Stimulated activated naive CD8-positive, alpha-beta T cell treated with anti-CD3 and anti-CD28 coated beads, Interleukin-15, amount 100 ng/mL, for 72 hours (primary cell): ENCODE measurements around the gene DCAF11.
A peak's percentile ranks its signal among the peaks of the same experiment; 100 is the strongest.

Experiments
- ATAC-seq: fragments of 150-1000 bp; cut with Tn5 transposase; 2 replicates; pipeline ENCODE4 v1.10.0; 2021; ENCODE audit warnings: mild to moderate bottlenecking, moderate library complexity
- DNase-seq, 2 donors: peaks; one replicate each; pipeline ENCODE4 v3.0.0; 2021 to 2022
- H3K27ac Mint-ChIP-seq, 2 donors: one replicate each; pipeline ENCODE4 v1.8.0; 2022; ENCODE audit warnings: mild to moderate bottlenecking in 2 of 2, mixed read lengths in 2 of 2, moderate library complexity in 2 of 2
- H3K27me3 Mint-ChIP-seq: one replicate; pipeline ENCODE4 v1.8.0; 2022; ENCODE audit warnings: mixed read lengths
- H3K4me1 Mint-ChIP-seq: one replicate; pipeline ENCODE4 v1.8.0; 2022; ENCODE audit warnings: mild to moderate bottlenecking, mixed read lengths
- H3K4me3 Mint-ChIP-seq, 2 donors: one replicate each; pipeline ENCODE4 v1.8.0; 2022; ENCODE audit warnings: mild to moderate bottlenecking in 2 of 2, mixed read lengths in 2 of 2, moderate library complexity in 1 of 2
- H3K9me3 Mint-ChIP-seq, 2 donors: one replicate each; pipeline ENCODE4 v1.8.0; 2022; ENCODE audit warnings: mixed read lengths in 2 of 2

Gene DCAF11

DNA sequence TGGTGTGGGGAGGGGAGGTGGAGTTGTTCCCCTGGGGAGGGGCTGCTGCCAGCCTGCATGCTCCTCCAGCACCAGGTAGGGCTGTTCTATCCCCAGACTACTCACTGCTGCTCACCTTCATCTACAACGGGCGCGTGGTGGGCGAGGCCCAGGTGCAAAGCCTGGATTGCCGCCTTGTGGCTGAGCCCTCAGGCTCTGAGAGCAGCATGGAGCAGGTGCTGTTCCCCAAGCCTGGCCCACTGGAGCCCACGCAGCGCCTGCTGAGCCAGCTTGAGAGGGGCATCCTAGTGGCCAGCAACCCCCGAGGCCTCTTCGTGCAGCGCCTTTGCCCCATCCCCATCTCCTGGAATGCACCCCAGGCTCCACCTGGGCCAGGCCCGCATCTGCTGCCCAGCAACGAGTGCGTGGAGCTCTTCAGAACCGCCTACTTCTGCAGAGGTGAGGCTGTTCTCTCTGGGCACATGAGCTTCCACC lies 50.0 kb downstream of the DCAF11 start:
- DNase-seq = no peak
- Mint-ChIP-seq H3K4me3 (no peak overlapping the region), H3K9me3 (no peaks in the 10 kb centered on the region), H3K4me1 (peaks cover 89% of the 10 kb centered on the region), H3K27ac (peak overlapping the region in 1 of 2 donors; percentile 100), H3K27me3 (no peaks in the 10 kb centered on the region)
- no peak for ATAC-seq

DNA sequence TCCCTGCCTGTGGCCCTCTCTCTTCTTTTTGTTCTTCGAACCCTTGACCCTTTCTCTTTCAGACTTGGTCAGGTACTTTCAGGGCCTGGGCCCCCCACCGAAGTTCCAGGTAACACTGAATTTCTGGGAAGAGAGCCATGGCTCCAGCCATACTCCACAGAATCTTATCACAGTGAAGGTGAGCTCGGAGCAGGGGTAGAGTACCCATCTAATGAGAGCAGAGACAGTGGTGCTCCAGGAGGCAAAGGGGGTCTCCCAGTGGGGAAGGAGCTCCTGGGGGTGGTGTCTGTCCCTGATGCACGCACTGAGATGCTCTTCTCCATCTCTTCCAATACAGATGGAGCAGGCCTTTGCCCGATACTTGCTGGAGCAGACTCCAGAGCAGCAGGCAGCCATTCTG lies 51.2 kb downstream of the DCAF11 start:
- no peak for ATAC-seq
- H3K4me1 Mint-ChIP-seq = peaks cover 80% of the 10 kb centered on the region
- no peak for DNase-seq
- no peaks in the 10 kb centered on the region for H3K27me3 Mint-ChIP-seq
- H3K27ac Mint-ChIP-seq = peak overlapping the region; percentile 92 to 94
- no peaks in the 10 kb centered on the region for H3K9me3 Mint-ChIP-seq
- peak overlapping the region in 1 of 2 donors; percentile 19 for H3K4me3 Mint-ChIP-seq

DNA sequence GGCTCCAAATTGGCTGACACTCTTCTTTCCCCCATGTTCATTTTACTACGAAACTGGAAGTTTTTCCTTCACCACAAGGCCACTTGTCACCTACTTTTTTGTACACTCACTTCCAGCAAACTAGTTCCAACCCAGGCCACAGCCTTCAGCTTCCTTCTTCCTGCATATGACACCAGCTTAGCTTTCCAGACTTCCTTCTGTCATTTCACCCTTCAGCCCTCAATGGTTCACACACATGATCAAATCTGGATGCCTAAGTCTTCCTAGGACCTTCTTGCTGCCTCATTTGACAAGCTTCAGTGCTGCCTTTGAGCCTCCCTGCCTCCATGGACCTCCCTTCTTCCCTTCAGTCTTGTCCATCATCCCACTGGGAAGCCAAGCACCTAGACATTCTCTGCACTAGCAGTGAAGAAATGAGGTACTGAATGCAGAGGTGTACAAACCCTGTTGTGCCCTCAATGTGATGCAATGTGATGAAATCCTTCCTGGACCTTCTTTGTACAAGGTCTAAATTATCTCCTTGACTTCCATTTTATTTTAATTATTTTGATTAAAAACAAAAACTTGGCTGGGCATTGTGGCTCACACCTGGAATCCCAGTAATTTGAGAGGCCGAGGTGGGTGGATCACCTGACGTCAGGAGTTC lies 53.0 kb downstream of the DCAF11 start:
- Mint-ChIP-seq H3K9me3 (no peaks in the 10 kb centered on the region), H3K27ac (peak overlapping the region; percentile 94 to 97), H3K4me1 (peaks cover 77% of the 10 kb centered on the region), H3K27me3 (no peaks in the 10 kb centered on the region), H3K4me3 (no peak overlapping the region)
- ATAC-seq (no peak), DNase-seq (no peak)

DNA sequence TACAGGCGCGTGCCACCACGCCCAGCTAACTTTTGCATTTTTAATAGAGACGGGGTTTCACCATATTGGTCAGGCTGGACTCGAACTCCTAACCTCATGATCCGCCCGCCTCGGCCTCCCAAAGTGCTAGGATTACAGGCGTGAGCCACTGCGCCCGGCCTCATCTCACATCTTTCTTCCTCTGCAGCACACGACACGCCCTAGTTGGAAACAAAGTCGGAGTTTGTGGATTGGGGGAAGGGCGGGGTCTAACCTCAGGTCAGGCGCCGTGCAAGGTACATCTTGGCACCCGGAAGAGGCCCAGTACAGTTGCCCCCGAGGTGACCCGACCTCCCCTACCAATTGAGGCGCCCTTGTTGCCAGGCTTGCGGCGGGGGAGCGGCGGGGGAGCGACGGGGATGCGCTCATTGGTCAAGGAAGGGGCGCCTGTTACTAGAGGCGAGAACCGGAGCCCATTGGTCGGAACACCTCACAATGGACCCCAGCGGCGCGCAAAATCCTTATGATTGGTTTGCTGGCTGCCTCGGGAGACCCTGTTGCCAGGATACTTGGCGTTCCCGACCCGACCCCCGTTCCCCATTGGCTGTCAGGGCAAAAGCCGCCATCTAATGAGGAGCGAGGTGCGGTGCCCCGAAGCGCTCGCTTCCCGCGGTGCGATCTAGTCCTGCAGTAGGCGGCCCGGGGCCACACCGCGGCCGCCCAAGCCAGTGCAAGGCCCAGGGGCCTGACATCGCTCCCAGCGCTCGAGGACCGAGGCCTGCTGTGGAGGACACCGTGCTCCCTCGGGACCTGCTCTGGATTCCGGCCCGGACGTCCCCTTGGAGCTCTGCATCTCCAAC lies 57.1 kb downstream of the DCAF11 start, which contains the start of gene REC8:
REC8 (plus strand) TSS at position 659 of the 839 bp plus-strand sequence. CDS start 473 bp downstream, outside the sequence.
- H3K27me3 Mint-ChIP-seq = no peaks in the 10 kb centered on the region
- peak within 1 kb of the TSS; percentile 74 to 92 for H3K27ac Mint-ChIP-seq
- H3K9me3 Mint-ChIP-seq = no peaks in the 10 kb centered on the region
- peak within 1 kb of the TSS; percentile 88 to 95 for H3K4me3 Mint-ChIP-seq
- ATAC-seq (peak; percentile 89), DNase-seq (peak; percentile 83 to 88)
- peaks cover 44% of the 10 kb centered on the region for H3K4me1 Mint-ChIP-seq

DNA sequence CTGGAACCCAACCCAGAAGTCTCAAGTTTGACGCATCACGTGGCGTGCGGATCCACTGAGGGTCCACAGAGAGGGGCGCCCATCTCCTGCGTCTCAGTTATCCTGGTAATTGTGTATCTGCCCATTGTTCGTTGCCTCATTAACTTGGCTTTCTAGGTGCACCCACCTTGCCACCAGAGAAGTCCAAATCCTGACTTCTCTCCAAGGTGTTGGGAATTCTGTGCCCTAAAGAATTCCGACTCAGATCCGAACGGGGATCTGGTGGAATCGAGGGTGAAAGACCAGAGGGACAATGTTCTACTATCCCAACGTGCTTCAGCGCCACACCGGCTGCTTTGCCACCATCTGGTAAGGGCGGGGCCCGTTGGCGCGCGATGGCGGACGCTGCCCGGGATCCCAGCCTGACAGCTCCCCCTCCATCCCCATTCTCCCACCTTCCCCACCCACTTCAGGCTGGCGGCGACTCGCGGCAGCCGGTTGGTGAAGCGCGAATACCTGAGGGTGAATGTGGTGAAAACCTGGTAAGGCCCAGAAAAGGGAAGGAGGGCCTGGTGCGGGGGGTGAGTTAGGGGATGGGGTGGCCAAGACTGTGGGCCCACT lies 57.8 kb downstream of the DCAF11 start:
- H3K27me3 Mint-ChIP-seq = no peaks in the 10 kb centered on the region
- no peak for ATAC-seq
- DNase-seq = no peak
- H3K27ac Mint-ChIP-seq = peak overlapping the region; percentile 74 to 88
- H3K9me3 Mint-ChIP-seq = no peaks in the 10 kb centered on the region
- peaks cover 37% of the 10 kb centered on the region for H3K4me1 Mint-ChIP-seq
- peak overlapping the region; percentile 88 to 95 for H3K4me3 Mint-ChIP-seq

DNA sequence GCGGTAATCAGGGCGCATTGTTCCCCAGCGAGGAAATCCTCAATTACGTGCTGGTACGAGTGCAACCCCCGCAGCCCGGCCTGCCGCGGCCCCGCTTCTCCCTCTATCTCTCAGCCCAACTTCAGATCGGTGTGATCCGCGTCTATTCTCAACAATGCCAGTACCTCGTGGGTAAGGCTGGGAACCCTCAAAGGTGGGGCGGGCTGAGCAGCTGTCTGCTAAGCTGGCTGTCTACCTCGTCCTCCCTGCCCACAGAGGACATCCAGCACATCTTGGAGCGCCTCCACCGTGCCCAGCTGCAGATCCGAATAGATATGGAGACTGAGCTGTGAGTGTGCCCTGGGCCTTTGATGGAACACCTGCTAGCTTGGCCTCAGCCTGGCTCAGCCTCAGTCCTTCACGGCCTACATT lies 58.3 kb downstream of the DCAF11 start:
- peaks cover 32% of the 10 kb centered on the region for H3K4me1 Mint-ChIP-seq
- DNase-seq (no peak), ATAC-seq (no peak)
- peak overlapping the region in 1 of 2 donors; percentile 65 for H3K27ac Mint-ChIP-seq
- no peaks in the 10 kb centered on the region for H3K27me3 Mint-ChIP-seq
- H3K9me3 Mint-ChIP-seq = no peaks in the 10 kb centered on the region
- peak overlapping the region; percentile 34 to 95 for H3K4me3 Mint-ChIP-seq
